Stimulated activated naive CD8-positive, alpha-beta T cell treated with anti-CD3 and anti-CD28 coated beads, Interleukin-15, amount 100 ng/mL, for 72 hours (primary cell): ENCODE results near the gene ATP11B.
A peak's percentile ranks its signal among the peaks of the same experiment; 100 is the strongest.

ENCODE experiments used
- ATAC-seq: fragments of 150-1000 bp; cut with Tn5 transposase; 2 replicates; pipeline ENCODE4 v1.10.0; 2021; ENCODE audit warnings: mild to moderate bottlenecking, moderate library complexity
- DNase-seq, 2 donors: peaks; one replicate each; pipeline ENCODE4 v3.0.0; 2021 to 2022
- H3K27ac Mint-ChIP-seq, 2 donors: one replicate each; pipeline ENCODE4 v1.8.0; 2022; ENCODE audit warnings: mild to moderate bottlenecking in 2 of 2, mixed read lengths in 2 of 2, moderate library complexity in 2 of 2
- H3K27me3 Mint-ChIP-seq: one replicate; pipeline ENCODE4 v1.8.0; 2022; ENCODE audit warnings: mixed read lengths
- H3K4me1 Mint-ChIP-seq: one replicate; pipeline ENCODE4 v1.8.0; 2022; ENCODE audit warnings: mild to moderate bottlenecking, mixed read lengths
- H3K4me3 Mint-ChIP-seq, 2 donors: one replicate each; pipeline ENCODE4 v1.8.0; 2022; ENCODE audit warnings: mild to moderate bottlenecking in 2 of 2, mixed read lengths in 2 of 2, moderate library complexity in 1 of 2
- H3K9me3 Mint-ChIP-seq, 2 donors: one replicate each; pipeline ENCODE4 v1.8.0; 2022; ENCODE audit warnings: mixed read lengths in 2 of 2

ATP11B gene

GRCh38 chr3:182909318-182910040 is 116.2 kb downstream of the ATP11B start:
- Mint-ChIP-seq H3K4me3 (no peak overlapping the region), H3K9me3 (no peaks in the 10 kb centered on the region), H3K27me3 (no peaks in the 10 kb centered on the region), H3K4me1 (peaks cover 48% of the 10 kb centered on the region), H3K27ac (no peak overlapping the region)
- ATAC-seq (no peak), DNase-seq (no peak)

- peak; percentile 73 for ATAC-seq
- Mint-ChIP-seq H3K4me1 (peaks cover 55% of the 10 kb centered on the region), H3K27me3 (no peaks in the 10 kb centered on the region), H3K4me3 (peak overlapping the region in 1 of 2 donors; percentile 24), H3K9me3 (no peaks in the 10 kb centered on the region), H3K27ac (peak overlapping the region; percentile 40 to 72)
- no peak for DNase-seq
Observed at GRCh38 chr3:182910936-182911781, 117.9 kb downstream of the ATP11B start.

- DNase-seq (no peak), ATAC-seq (peak; percentile 16)
- Mint-ChIP-seq H3K27ac (peak overlapping the region in 1 of 2 donors; percentile 72), H3K9me3 (no peaks in the 10 kb centered on the region), H3K27me3 (no peaks in the 10 kb centered on the region), H3K4me3 (peak overlapping the region in 1 of 2 donors; percentile 2), H3K4me1 (peaks cover 55% of the 10 kb centered on the region)
Observed at GRCh38 chr3:182911782-182912111, 118.4 kb downstream of the ATP11B start.

- ATAC-seq (no peak), DNase-seq (no peak)
- Mint-ChIP-seq H3K27me3 (no peaks in the 10 kb centered on the region), H3K4me3 (no peak overlapping the region), H3K4me1 (peaks cover 55% of the 10 kb centered on the region), H3K9me3 (no peaks in the 10 kb centered on the region), H3K27ac (no peak overlapping the region)
Observed at GRCh38 chr3:182912474-182912873, 119.2 kb downstream of the ATP11B start.

- peak overlapping the region; percentile 56 to 58 for H3K4me3 Mint-ChIP-seq
- peaks cover 54% of the 10 kb centered on the region for H3K4me1 Mint-ChIP-seq
- peak; percentile 77 for ATAC-seq
Observed at GRCh38 chr3:182913889-182914288, 120.6 kb downstream of the ATP11B start.

GRCh38 chr3:182914341-182914740 is 121.0 kb downstream of the ATP11B start:
- Mint-ChIP-seq H3K27me3 (no peaks in the 10 kb centered on the region), H3K9me3 (no peaks in the 10 kb centered on the region), H3K27ac (peak overlapping the region; percentile 78 to 91), H3K4me3 (peak overlapping the region; percentile 59 to 60), H3K4me1 (peaks cover 50% of the 10 kb centered on the region)
- ATAC-seq, result peak; percentile 56
- DNase-seq, result no peak

More at GRCh38 chr3:182913889-182914288, 120.6 kb downstream of the ATP11B start:
- Mint-ChIP-seq H3K27ac (peak overlapping the region in 1 of 2 donors; percentile 78), H3K9me3 (no peaks in the 10 kb centered on the region), H3K27me3 (no peaks in the 10 kb centered on the region)
- DNase-seq, result peak in 1 of 2 donors; percentile 19

GRCh38 chr3:182917134-182917533 is 123.8 kb downstream of the ATP11B start:
- Mint-ChIP-seq H3K27ac (no peak overlapping the region), H3K4me3 (no peak overlapping the region), H3K9me3 (no peaks in the 10 kb centered on the region), H3K4me1 (peaks cover 25% of the 10 kb centered on the region), H3K27me3 (no peaks in the 10 kb centered on the region)
- DNase-seq (no peak), ATAC-seq (no peak)

GRCh38 chr3:182919866-182920357 is 126.6 kb downstream of the ATP11B start:
- no peaks in the 10 kb centered on the region for H3K27me3 Mint-ChIP-seq
- H3K4me3 Mint-ChIP-seq, result no peak overlapping the region
- H3K27ac Mint-ChIP-seq, result no peak overlapping the region
- DNase-seq (no peak), ATAC-seq (no peak)
- H3K9me3 Mint-ChIP-seq, result no peaks in the 10 kb centered on the region
- peaks cover 2% of the 10 kb centered on the region for H3K4me1 Mint-ChIP-seq

GRCh38 chr3:182920515-182921084 is 127.3 kb downstream of the ATP11B start:
- Mint-ChIP-seq H3K27ac (no peak overlapping the region), H3K27me3 (no peaks in the 10 kb centered on the region), H3K4me3 (no peak overlapping the region), H3K9me3 (no peaks in the 10 kb centered on the region), H3K4me1 (no peaks in the 10 kb centered on the region)
- DNase-seq (no peak), ATAC-seq (no peak)

- Mint-ChIP-seq H3K27me3 (no peaks in the 10 kb centered on the region), H3K4me1 (no peaks in the 10 kb centered on the region), H3K9me3 (peaks cover 5 to 9% of the 10 kb centered on the region in 2 donors), H3K4me3 (no peak overlapping the region), H3K27ac (no peak overlapping the region)
- no peak for ATAC-seq
- DNase-seq, result no peak
Observed at GRCh38 chr3:182921665-182922355, 128.5 kb downstream of the ATP11B start.

GRCh38 chr3:182925330-182925943 is 132.1 kb downstream of the ATP11B start:
- DNase-seq, result no peak
- Mint-ChIP-seq H3K4me1 (peaks cover 6% of the 10 kb centered on the region), H3K9me3 (peaks cover 9 to 22% of the 10 kb centered on the region in 2 donors), H3K27me3 (no peaks in the 10 kb centered on the region), H3K27ac (peak overlapping the region in 1 of 2 donors; percentile 14), H3K4me3 (no peak overlapping the region)
- ATAC-seq, result no peak

- ATAC-seq (no peak), DNase-seq (no peak)
- H3K27ac Mint-ChIP-seq, result peak overlapping the region in 1 of 2 donors; percentile 29
- no peaks in the 10 kb centered on the region for H3K27me3 Mint-ChIP-seq
- peaks cover 6% of the 10 kb centered on the region for H3K4me1 Mint-ChIP-seq
- peaks cover 9 to 23% of the 10 kb centered on the region in 2 donors for H3K9me3 Mint-ChIP-seq
- no peak overlapping the region for H3K4me3 Mint-ChIP-seq
Observed at GRCh38 chr3:182925944-182926337, 132.6 kb downstream of the ATP11B start.

GRCh38 chr3:182935803-182936202 is 142.5 kb downstream of the ATP11B start:
- DNase-seq, result no peak
- ATAC-seq, result no peak
- Mint-ChIP-seq H3K9me3 (peaks cover 5 to 8% of the 10 kb centered on the region in 2 donors), H3K4me3 (no peak overlapping the region), H3K27me3 (no peaks in the 10 kb centered on the region), H3K27ac (peak overlapping the region in 1 of 2 donors; percentile 4), H3K4me1 (peaks cover 16% of the 10 kb centered on the region)

- H3K27ac Mint-ChIP-seq, result no peak overlapping the region
- H3K4me1 Mint-ChIP-seq, result peaks cover 17% of the 10 kb centered on the region
- no peak overlapping the region for H3K4me3 Mint-ChIP-seq
- no peak for ATAC-seq
- no peak for DNase-seq
- H3K9me3 Mint-ChIP-seq, result peaks cover 5 to 8% of the 10 kb centered on the region in 2 donors
- H3K27me3 Mint-ChIP-seq, result no peaks in the 10 kb centered on the region
Observed at GRCh38 chr3:182936239-182936917, 143.1 kb downstream of the ATP11B start.
